Fibroblast of lung (primary cell): ENCODE data around the gene TTBK2.

ENCODE experiments used
- EZH2 ChIP-seq: IDR thresholded peaks from 2 replicates; pipeline ENCODE4 v1.5.1; 2012; ENCODE audit warnings: low read length, control low read depth, mild to moderate bottlenecking; ENCODE audit errors: missing control alignments
- TF ChIP-seq, protein P1 (sequence below), 2 donors: IDR thresholded peaks in 1 of 2; conservative IDR thresholded peaks in 1 of 2; 1 replicate in 1 of 2; 2 replicates in 1 of 2; pipeline ENCODE4 v1.5.1; 2011 to 2012; ENCODE audit warnings: low read length in 2 of 2, control low read depth in 1 of 2, inconsistent platforms in 1 of 2, low read depth in 1 of 2, mild to moderate bottlenecking in 1 of 2

DNA sequence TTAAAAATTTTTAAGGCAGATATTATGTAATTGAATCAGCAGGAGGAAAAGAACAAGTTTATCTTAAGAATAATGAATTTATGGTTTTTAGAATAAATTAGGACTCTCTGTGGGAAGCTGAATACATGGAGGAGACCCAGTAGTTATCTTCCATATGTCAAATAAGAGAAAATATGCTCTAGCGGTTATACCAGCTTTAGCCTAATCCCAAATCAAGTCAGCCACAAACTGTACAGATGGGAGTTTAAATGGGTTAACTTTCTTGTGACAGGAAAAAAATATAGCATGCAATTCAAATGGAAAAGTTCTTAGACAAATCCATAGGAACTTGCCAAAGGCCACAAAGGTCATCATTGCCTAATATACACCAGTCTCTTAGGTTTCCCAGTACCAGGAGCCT, 84.3 kb downstream of the TTBK2 start:
- no peak for TF ChIP-seq EZH2
- TF ChIP-seq, protein P1, sequence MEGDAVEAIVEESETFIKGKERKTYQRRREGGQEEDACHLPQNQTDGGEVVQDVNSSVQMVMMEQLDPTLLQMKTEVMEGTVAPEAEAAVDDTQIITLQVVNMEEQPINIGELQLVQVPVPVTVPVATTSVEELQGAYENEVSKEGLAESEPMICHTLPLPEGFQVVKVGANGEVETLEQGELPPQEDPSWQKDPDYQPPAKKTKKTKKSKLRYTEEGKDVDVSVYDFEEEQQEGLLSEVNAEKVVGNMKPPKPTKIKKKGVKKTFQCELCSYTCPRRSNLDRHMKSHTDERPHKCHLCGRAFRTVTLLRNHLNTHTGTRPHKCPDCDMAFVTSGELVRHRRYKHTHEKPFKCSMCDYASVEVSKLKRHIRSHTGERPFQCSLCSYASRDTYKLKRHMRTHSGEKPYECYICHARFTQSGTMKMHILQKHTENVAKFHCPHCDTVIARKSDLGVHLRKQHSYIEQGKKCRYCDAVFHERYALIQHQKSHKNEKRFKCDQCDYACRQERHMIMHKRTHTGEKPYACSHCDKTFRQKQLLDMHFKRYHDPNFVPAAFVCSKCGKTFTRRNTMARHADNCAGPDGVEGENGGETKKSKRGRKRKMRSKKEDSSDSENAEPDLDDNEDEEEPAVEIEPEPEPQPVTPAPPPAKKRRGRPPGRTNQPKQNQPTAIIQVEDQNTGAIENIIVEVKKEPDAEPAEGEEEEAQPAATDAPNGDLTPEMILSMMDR (conservative IDR thresholded peaks at IDR 0.05 in 1 of 2, IDR thresholded peaks at IDR 0.05 in 1 of 2; ENCODE audit: low read depth in 1 of 2, low read length in 2 of 2) = no peak
